Right lobe of liver (tissue), 4 donors: ENCODE results near the gene DLGAP5.

ENCODE experiments used
- CTCF ChIP-seq, 4 donors: fragments of 200-600 bp in 3 of 4; fragments of 450-650 bp in 1 of 4; IDR thresholded peaks; one replicate each; pipeline versions ENCODE4 v1.5.1 to v1.8.0; 2016 to 2022; ENCODE audit warnings: antibody characterized with exemption in 4 of 4, mild to moderate bottlenecking in 2 of 4
- POLR2A ChIP-seq: fragments of 450-650 bp; IDR thresholded peaks from one replicate; pipeline ENCODE4 v1.6.1; 2017; ENCODE audit warnings: antibody characterized with exemption, mild to moderate bottlenecking
- donor health status: DM: no; HTN: no; CAD: no.
- donor health status: DM: no; HTN: no; CAD: no.
- donor health status: DM: no; HTN: yes; CAD: no.

- no peak for TF ChIP-seq POLR2A
- no peak for TF ChIP-seq CTCF (IDR thresholded peaks at IDR 0.05)
Measured at GRCh38 chr14:55212634-55213033, 21.2 kb upstream of the DLGAP5 start.
